Esophagus muscularis mucosa (tissue), 3 donors: ENCODE measurements around the gene ATE1.

Experiments
- POLR2A ChIP-seq: fragments of 450-650 bp; IDR thresholded peaks from one replicate; pipeline ENCODE4 v1.6.1; 2017; ENCODE audit warnings: antibody characterized with exemption, moderate library complexity, mild to moderate bottlenecking, low read depth
- TF ChIP-seq, protein P1 (sequence below), 3 experiments: fragments of 200-600 bp in 2 of 3; fragments of 450-650 bp in 1 of 3; sonication (generic) in 2 of 3; IDR thresholded peaks; one replicate each; pipeline ENCODE4 v1.5.1; 2017 to 2019; ENCODE audit warnings: antibody characterized with exemption in 3 of 3, mild to moderate bottlenecking in 2 of 3, moderate library complexity in 1 of 3

DNA sequence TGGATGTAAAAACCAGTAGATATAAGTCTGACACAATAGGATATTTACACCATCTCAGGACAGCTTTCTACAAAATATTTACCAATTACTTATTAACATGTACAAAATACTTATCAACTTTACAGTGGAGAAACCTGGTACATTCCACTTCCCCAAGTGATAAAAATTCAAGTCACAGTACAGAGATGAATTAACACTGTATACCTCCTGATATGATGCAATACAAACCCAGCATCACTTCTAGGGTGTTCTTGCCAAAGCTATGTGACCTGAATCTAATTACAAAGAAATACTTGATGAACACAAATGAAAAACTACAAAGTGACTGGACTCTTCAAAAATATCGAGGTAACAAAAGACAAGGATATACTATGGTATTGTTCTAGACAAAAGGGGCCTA lies 173.2 kb downstream of the ATE1 start:
- TF ChIP-seq POLR2A, result no peak
- TF ChIP-seq, protein P1, sequence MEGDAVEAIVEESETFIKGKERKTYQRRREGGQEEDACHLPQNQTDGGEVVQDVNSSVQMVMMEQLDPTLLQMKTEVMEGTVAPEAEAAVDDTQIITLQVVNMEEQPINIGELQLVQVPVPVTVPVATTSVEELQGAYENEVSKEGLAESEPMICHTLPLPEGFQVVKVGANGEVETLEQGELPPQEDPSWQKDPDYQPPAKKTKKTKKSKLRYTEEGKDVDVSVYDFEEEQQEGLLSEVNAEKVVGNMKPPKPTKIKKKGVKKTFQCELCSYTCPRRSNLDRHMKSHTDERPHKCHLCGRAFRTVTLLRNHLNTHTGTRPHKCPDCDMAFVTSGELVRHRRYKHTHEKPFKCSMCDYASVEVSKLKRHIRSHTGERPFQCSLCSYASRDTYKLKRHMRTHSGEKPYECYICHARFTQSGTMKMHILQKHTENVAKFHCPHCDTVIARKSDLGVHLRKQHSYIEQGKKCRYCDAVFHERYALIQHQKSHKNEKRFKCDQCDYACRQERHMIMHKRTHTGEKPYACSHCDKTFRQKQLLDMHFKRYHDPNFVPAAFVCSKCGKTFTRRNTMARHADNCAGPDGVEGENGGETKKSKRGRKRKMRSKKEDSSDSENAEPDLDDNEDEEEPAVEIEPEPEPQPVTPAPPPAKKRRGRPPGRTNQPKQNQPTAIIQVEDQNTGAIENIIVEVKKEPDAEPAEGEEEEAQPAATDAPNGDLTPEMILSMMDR (IDR thresholded peaks at IDR 0.05), result no peak
